Measurements from ENCODE around the gene TTC33. TPM values are rescaled to one million over a fixed set of nuclear protein-coding genes. Genes with fewer than 3 reads are reported as not detected.
"Not testable (repeated sequence)": the region's sequence is repeated elsewhere in the genome, so short reads cannot be mapped to it uniquely, and the experiment has no call there.

The TTC33 gene
- total RNA-seq, 1 experiment from 2014 or later = 21.6 TPM

GRCh38 chr5:40676613-40677343 is 79.0 kb downstream of the TTC33 start:
- in situ Hi-C loops (cut with HindIII; ENCODE audit: low pct_unique_long_range_greater_than_20kb, low sequenced_read_pairs) = loop anchor here (25.0 kb wide), 1 partner anchor 1089 kb away; no protein-coding TSS in a partner anchor
- no peak for DNase-seq (ENCODE audit: low read depth, low spot score)

DNA sequence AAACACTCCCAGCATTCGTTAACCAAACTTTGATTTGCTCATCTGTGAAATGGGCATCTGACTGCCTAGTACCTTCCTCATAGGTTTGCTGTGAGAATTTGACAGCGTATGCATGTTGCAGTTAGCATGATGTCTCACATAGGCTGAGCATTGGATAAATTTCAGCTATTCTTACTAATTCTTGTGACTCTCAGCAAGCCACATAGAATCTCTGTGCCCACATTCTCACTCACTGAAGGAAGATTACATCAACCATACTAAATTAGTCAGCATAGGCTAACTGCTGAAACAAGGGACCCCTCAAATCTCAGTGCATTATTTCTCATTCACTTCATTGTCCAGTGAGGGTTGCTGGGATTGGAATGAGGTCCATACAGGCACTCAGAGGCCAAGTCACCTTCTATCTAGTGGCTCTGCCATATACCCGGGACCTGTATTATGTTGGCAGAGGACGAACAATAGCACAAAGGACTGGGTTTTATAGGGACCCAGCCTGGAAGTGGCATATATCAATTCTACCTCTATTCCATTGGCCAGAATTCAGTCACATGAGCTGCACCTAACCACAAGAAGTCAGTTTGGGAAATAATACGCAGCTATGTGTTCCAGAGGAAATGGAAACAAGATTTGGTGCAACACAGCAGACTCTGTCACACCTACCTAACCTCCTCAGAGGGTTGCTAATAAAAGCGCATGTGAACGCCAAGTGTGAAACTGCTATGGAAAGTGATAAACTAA is 80.2 kb downstream of the TTC33 start:
- in situ Hi-C loops (cut with HindIII; ENCODE audit: low pct_unique_long_range_greater_than_20kb, low sequenced_read_pairs) = loop anchor here (25.0 kb wide), 1 partner anchor 1088 kb away; no protein-coding TSS in a partner anchor
- DNase-seq (ENCODE audit: low read depth, low spot score) = no peak

DNA sequence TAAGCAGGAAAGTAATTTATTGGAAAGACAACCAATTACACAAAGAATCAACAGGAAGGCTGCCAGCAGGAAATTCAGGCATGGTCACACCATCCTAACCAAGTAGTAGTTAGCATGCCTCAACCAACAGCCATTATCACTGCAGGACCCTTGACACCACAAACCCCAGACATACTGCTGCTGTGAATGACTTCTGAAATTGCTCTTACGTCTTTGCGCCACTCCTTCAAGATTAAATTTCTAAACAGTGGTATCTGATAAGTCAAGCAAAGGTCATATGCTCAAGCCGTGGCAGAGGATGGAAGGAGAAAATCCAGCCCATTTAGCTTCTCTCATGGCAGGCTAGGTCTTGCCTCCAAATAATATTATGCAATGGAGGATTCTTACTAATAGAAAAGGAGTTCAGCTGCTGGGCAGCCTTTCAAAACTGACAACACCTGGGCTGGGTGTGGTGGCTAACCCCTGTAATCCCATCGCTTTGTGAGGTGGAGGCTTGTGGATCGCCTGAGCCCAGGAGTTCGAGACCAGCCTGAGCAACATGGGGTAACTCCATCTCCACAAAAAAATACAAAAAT is 81.0 kb downstream of the TTC33 start:
- no peak for DNase-seq (ENCODE audit: low read depth, low spot score)

DNA sequence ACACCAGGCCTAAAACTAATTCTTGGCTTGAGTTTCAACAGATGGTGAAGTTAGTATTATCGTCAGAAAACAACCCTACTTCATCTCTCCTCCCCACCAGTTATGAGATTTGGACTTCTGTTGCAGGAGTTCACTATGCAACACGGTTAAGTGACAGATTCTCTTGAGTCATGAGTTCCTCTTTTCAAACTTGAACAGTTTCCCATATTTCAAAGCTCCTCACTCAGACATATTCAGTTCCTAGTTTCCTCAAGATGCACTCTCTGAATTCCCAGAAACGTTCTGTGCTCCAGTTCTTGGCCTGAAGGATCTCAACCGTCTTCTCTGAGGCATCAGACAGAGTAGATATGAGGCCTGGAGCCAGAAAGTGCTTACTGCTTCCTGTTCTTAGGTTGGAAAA is 83.3 kb downstream of the TTC33 start:
- DNase-seq (ENCODE audit: low read depth, low spot score) = no peak
- in situ Hi-C loops (cut with HindIII; ENCODE audit: low pct_unique_long_range_greater_than_20kb, low sequenced_read_pairs) = no loop called here

More for the DNA sequence above, 81.0 kb downstream of the TTC33 start:
- in situ Hi-C loops (cut with HindIII; ENCODE audit: low pct_unique_long_range_greater_than_20kb, low sequenced_read_pairs) = loop anchor here (25.0 kb wide), 1 partner anchor 1087 kb away; no protein-coding TSS in a partner anchor

DNA sequence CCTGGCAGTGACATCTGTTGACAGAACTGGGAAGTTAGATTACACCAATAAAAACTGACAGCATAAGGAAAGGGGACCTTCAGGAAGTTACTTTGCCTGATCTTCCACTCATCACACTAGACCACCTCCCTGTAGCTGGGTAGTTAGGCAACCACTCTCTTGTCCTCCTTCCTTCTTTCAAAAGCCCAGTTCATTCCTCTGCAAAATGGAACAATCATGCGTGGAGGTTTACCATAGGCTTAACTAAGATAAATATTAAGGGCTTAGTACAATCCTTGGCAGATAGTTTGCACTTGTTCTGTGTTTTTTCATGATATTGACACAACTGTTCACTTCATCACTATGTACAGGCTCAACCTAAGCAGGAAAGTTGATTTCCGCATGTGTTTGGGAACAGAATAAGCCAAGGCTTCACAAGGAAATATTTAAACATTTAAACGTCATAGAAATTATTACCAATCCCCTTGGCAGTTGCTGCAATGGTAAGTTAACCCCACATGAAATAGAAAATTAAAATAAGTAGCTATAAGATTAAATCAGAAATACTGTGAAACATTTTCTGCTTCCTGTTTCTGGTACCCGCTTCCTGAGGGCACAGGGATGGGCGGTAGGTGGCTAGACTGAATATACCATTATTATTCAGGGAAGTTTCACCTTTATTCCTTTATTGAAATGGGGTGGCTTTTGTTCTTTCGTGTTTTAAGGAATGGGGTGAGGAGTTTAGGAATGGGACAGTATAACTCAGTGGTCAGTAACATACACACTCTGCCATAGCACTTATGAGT is 86.0 kb downstream of the TTC33 start:
- DNase-seq (ENCODE audit: low read depth, low spot score) = no peak
- in situ Hi-C loops (cut with HindIII; ENCODE audit: low pct_unique_long_range_greater_than_20kb, low sequenced_read_pairs) = no loop called here

GRCh38 chr5:40667161-40667663 is 88.5 kb downstream of the TTC33 start:
- in situ Hi-C loops (cut with HindIII; ENCODE audit: low pct_unique_long_range_greater_than_20kb, low sequenced_read_pairs) = no loop called here

DNA sequence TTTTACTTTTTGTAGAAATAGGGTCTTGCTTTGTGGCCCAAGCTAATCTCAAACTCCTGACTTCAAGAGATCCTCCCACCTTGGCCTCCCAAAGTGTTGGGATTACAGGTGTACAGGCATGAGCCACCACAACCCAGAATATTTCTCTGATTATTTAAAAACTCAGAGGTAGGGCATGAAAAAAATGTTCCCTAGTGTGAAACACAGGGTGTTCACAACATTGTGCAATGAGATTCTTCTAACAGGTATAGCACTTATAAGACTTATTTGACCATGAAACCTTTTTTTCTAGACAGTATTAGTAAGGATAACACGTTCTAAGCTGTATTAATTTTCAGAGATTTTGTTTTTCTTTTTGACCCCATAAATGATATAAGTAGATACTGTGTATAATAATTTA is 89.1 kb downstream of the TTC33 start:
- DNase-seq (ENCODE audit: low read depth, low spot score) = no peak
- in situ Hi-C loops (cut with HindIII; ENCODE audit: low pct_unique_long_range_greater_than_20kb, low sequenced_read_pairs) = no loop called here

More at GRCh38 chr5:40667161-40667663, 88.5 kb downstream of the TTC33 start:
- DNase-seq (ENCODE audit: low read depth, low spot score) = no peak

DNA sequence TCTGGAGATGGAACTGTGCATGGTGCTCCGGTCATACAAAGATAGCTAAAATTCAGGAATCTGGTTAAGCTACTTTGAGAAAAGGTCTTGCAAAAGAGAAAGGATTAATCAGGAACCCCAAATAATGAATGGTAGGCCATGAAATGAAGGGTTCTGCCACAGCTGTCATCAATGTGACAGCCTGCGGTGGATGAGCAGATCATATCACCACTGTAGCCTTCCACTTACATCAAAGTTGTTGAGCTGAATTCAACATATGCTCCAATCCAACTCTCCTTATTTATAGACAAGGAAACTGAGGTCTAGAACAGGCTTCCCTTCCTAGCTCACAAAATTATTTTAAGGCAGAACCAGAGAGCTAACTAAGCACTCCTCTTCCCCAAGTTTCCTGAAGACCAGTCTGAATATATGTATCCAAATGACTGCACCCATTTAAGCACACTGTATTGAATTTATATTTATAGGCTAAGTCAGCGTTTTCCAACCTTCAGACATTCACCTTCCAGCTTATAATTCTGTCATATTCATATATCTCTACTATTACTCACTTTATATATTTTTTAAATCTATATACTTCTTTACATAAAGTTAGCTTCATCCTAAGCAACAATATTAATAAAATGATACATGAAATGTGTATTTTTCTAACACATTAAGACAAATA is 90.0 kb downstream of the TTC33 start:
- no peak for DNase-seq (ENCODE audit: low read depth, low spot score)
- in situ Hi-C loops (cut with HindIII; ENCODE audit: low pct_unique_long_range_greater_than_20kb, low sequenced_read_pairs) = no loop called here

DNA sequence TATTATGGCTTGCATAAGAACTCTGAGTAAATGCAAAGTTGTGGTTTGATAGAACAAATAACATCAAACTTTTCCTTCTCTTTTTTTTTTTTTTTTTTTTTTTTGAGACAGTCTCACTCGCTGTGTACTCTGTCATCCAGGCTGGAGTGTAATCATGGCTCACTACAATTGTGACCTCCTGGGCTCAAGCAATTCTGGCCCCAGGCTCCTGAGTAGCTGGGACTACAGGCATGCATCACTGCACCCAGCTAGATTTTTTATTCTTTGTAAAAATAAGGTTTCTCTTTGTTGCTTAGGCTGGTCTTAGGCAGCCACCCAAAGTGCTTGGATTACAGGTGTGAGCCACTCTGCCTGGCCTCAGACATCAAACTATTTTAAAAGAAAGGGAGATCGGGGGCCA is 95.0 kb downstream of the TTC33 start:
- no peak for DNase-seq (ENCODE audit: low read depth, low spot score)
- in situ Hi-C loops (cut with HindIII; ENCODE audit: low pct_unique_long_range_greater_than_20kb, low sequenced_read_pairs) = no loop called here

DNA sequence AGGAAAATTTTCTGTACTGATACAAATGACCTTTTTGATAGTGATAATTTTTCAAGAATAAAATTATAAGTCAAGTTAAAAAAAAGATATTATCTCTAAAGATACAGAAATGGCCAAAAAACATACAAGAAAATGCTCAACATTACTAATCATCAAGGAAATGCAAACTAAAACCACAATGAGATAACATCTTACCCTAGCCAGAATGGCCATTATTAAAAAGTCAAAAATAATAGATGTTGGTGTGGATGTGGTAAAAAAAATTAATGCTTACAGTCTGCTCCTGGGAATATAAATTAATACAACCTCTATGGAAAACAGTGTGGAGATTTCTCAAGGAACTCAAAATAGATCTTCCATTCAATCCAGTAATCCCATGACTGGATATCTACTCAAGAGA is 99.0 kb downstream of the TTC33 start:
- no peak for DNase-seq (ENCODE audit: low read depth, low spot score)
- in situ Hi-C loops (cut with HindIII; ENCODE audit: low pct_unique_long_range_greater_than_20kb, low sequenced_read_pairs) = no loop called here

GRCh38 chr5:40656091-40656490 is 99.7 kb downstream of the TTC33 start:
- DNase-seq (ENCODE audit: low read depth, low spot score); in situ Hi-C loops (cut with HindIII; ENCODE audit: low pct_unique_long_range_greater_than_20kb, low sequenced_read_pairs): not testable (repeated sequence)

- peak; percentile 51 for DNase-seq (ENCODE audit: low read depth, low spot score)
- in situ Hi-C loops (cut with HindIII; ENCODE audit: low pct_unique_long_range_greater_than_20kb, low sequenced_read_pairs) = no loop called here
These were observed 100.6 kb downstream of the TTC33 start for GRCh38 chr5:40655138-40655537.

- in situ Hi-C loops (cut with HindIII; ENCODE audit: low pct_unique_long_range_greater_than_20kb, low sequenced_read_pairs) = no loop called here
- no peak for DNase-seq (ENCODE audit: low read depth, low spot score)
These were observed 101.3 kb downstream of the TTC33 start for GRCh38 chr5:40654377-40654991.

DNA sequence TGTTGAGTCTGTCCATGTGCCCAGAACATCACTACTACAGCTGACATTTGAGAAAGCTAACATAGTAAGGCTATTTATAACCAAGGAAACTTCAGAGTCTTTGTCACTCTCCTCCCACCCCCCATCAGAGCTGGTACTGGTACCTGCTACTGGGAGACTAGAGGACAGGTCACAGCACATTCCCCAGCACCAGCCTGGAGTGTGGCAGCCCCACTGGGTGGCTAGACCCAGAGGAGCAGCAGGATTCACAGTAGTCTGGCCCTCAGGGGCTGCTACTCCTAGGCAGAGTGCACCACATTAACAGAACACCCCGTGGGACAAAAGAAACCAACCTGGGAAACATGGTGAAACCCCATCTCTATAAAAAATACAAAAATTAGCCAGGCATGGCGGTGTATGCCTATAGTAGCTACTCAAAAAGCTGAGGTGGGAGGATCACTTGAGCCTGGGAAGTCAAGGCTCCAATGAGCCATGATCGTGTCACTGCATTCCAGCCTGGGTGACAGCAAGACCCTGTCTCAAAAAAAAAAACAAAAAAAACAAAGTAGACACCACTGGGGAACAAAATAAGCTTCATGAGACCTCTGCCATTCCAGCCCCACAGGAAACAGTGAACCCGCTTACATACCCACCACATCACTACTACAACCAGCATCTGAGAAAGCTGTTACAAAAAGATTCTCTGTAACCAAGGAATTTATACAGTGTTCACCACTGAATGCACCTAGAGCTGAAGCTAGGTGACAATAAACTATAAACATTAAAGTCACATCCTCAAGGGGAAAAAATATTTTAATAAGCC is 102.3 kb downstream of the TTC33 start:
- in situ Hi-C loops (cut with HindIII; ENCODE audit: low pct_unique_long_range_greater_than_20kb, low sequenced_read_pairs) = no loop called here
- DNase-seq (ENCODE audit: low read depth, low spot score) = no peak

DNA sequence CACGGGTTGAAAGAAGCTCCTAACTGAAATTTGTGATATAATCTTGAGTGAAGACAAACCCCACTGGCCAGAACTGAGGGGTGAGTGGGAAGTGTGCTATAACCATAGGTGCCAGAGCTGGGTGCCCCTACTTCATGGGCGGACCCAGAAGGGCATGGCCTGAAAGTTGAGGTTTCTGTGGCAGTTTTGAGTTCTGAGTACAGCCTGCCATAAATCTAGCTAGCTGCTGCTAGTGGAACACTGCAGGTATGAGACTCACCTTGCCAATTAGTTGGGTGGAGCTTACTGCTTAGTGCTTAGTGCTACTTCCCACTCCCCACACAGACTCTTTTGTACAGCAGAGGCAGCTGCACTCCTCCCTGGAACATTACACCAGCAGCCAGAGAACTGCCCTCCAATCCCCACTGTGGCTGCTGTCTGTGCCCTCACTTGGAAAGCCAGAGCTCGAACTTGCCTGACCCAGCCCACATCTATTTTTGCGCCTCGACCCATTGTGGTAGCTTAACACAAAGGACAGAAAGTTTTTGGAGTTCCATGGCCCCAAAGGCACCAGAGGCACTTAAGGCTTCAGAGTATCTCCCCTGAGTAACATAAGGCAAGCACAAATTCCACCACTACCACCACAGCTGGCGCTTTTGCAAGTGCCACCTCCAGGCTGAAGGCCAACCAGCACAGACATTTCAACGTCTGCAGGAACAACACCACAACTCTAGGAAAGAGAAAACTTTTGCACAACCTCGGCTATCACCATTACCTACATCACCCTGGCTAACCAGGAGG is 103.1 kb downstream of the TTC33 start:
- no peak for DNase-seq (ENCODE audit: low read depth, low spot score)
- in situ Hi-C loops (cut with HindIII; ENCODE audit: low pct_unique_long_range_greater_than_20kb, low sequenced_read_pairs) = no loop called here
